OCI-LY7 (cell line): ENCODE data around the gene FOXN3.

ENCODE experiments used
- CTCF ChIP-seq: fragments of 200-600 bp; sonication (generic); conservative IDR thresholded peaks from 2 replicates; pipeline ENCODE4 v1.5.1; 2014; ENCODE audit warnings: mild to moderate bottlenecking, antibody characterized with exemption, low read length, moderate library complexity, mixed read lengths
- EZH2phosphoT487 ChIP-seq: fragments of 200-600 bp; sonication (generic); IDR thresholded peaks from 2 replicates; pipeline ENCODE4 v1.6.1; 2018; ENCODE audit warnings: low read depth, borderline replicate concordance, mild to moderate bottlenecking, mixed run types, antibody characterized with exemption, low read length, moderate library complexity, mixed read lengths

DNA sequence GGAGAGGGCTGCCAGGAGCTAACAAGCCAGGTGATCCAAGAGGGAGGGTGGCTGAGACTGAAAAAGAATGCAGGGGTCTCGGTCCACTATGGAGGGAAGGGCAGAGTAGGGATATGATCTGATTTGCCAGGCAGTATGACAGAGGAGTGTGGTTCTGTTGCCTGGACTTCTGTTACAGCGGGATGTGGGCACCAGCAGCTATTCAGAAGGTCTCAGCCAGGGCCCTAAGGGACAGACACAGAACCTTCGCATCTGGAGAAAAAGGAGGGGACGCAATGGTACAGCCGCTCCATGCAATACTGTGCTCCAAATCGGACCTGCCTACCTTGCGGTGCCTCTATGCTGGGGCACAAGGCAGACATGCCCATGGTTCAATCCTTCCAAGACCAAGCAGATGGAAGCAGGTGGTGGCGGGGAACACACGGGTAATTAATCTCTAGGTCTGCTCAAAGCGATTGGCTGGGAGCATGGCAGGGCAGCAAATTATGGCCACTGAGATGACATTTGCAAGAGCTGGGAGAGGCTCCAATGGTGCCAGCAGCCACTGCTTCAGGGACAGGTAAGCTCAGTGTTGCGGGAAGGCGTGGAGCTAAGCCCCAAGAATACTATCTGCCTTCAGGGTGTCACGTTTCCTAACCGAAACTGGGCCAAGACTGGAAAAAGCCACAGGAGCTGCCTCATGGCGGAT lies 185.5 kb downstream of the FOXN3 start:
- TF ChIP-seq CTCF (no peak), EZH2phosphoT487 (no peak)
